K562 (cell line): ENCODE results near the gene DOP1B. TPM values are rescaled to one million over a fixed set of nuclear protein-coding genes. Genes with fewer than 3 reads are reported as not detected.

Experiments used
- ATAC-seq: fragments of 200-7000 bp; cut with Tn5 transposase; 3 replicates; pipeline ENCODE4 v1.9.1; 2020; ENCODE audit warnings: moderate library complexity
- BruUV-seq: library from RNA; stranded (reverse); fragments of 400-500 nt; replicated peaks from 2 replicates; lab custom pipeline; 2021; lab: Mats Ljungman, UMichigan
- CTCF ChIA-PET: fragments of 300-600 bp; formaldehyde crosslinking; extraction: SDS; loops from one replicate; lab custom pipeline; 2021; ENCODE audit warnings: low intra/inter-chr PET ratio; lab: Yijun Ruan, JAX
- POLR2A ChIA-PET: fragments of 300-600, 350-650 bp; sonication (Branson Sonifier 250); formaldehyde crosslinking; extraction: SDS; loops from one replicate; lab custom pipeline; 2021; ENCODE audit warnings: antibody characterized with exemption, inconsistent platforms; lab: Yijun Ruan, JAX
- DNase-seq, 4 experiments: peaks; one replicate each; pipeline versions ENCODE4 v3.0.0 to v3.0.0-alpha.2; 2011 to 2018; ENCODE audit warnings: low spot score in 3 of 4, mixed read lengths in 3 of 4; ENCODE audit errors: extremely low read depth in 1 of 4
- FAIRE-seq: peaks from 2 replicates; lab custom pipeline; 2011; peaks lifted over from hg19 to GRCh38; lab: Jason Lieb, UNC
- H2AFZ ChIP-seq: 2 replicates; pipeline ENCODE4 v1.6.0; 2011; ENCODE audit warnings: low read depth, low read length, control low read depth, inconsistent platforms
- H3K27ac ChIP-seq: fragments of 200-600 bp; 3 replicates; pipeline ENCODE4 v1.8.0; 2011; ENCODE audit warnings: low read depth, mild to moderate bottlenecking, control low read depth, inconsistent platforms, low read length, moderate library complexity, mixed read lengths; ENCODE audit errors: extremely low read depth
- H3K27me3 ChIP-seq, 2 experiments: fragments of 300-600 bp in 1 of 2; 2 replicates in 1 of 2; 3 replicates in 1 of 2; pipeline versions ENCODE4 v1.6.0 to v1.8.0; 2011; ENCODE audit warnings: inconsistent platforms in 2 of 2, low read length in 2 of 2, mild to moderate bottlenecking in 1 of 2, mixed read lengths in 1 of 2, moderate library complexity in 1 of 2; ENCODE audit not compliant: control insufficient read depth in 2 of 2, insufficient read depth in 2 of 2
- H3K36me3 ChIP-seq: fragments of 300-600 bp; 3 replicates; pipeline ENCODE4 v1.8.0; 2011; ENCODE audit warnings: mild to moderate bottlenecking, low read length, inconsistent platforms; ENCODE audit not compliant: control insufficient read depth, insufficient read depth
- H3K4me1 ChIP-seq, 2 experiments: fragments of 200-600 bp in 1 of 2; replicated peaks in 1 of 2; 2 replicates in 1 of 2; 3 replicates in 1 of 2; pipeline versions ENCODE4 v1.5.1 to v1.8.0; 2011; ENCODE audit warnings: inconsistent platforms in 2 of 2, low read length in 2 of 2, mild to moderate bottlenecking in 1 of 2, mixed read lengths in 1 of 2, moderate library complexity in 1 of 2; ENCODE audit not compliant: control insufficient read depth in 2 of 2, insufficient read depth in 2 of 2
- H3K4me2 ChIP-seq: 2 replicates; pipeline ENCODE4 v1.6.1; 2011; ENCODE audit warnings: low read length, control low read depth, inconsistent platforms, mixed read lengths; ENCODE audit not compliant: insufficient read depth
- H3K4me3 ChIP-seq: fragments of 200-600 bp; sonication (generic), shearing (Covaris generic); 2 replicates; pipeline ENCODE4 v1.5.1; 2016; ENCODE audit warnings: control low read depth, inconsistent platforms
- H3K79me2 ChIP-seq: fragments of 200-600 bp; 3 replicates; pipeline ENCODE4 v1.8.0; 2011; ENCODE audit warnings: low read length, inconsistent platforms; ENCODE audit not compliant: control insufficient read depth, insufficient read depth
- H3K9ac ChIP-seq, 2 experiments: 2 replicates each; pipeline versions ENCODE4 v1.6.0 to v1.6.1; 2011; ENCODE audit warnings: low read depth in 2 of 2, low read length in 2 of 2, control low read depth in 1 of 2, inconsistent platforms in 1 of 2, mild to moderate bottlenecking in 1 of 2, mixed read lengths in 1 of 2; ENCODE audit not compliant: insufficient read depth in 1 of 2
- H3K9me1 ChIP-seq: one replicate; pipeline ENCODE4 v1.6.0; 2011; ENCODE audit warnings: inconsistent platforms, mild to moderate bottlenecking, low read length, moderate library complexity; ENCODE audit not compliant: control insufficient read depth, insufficient read depth
- H3K9me3 ChIP-seq: replicated peaks from 2 replicates; pipeline ENCODE4 v1.5.1; 2011; ENCODE audit warnings: low read depth, low read length, inconsistent platforms; ENCODE audit not compliant: control insufficient read depth, insufficient read depth
- H4K20me1 ChIP-seq: replicated peaks from 2 replicates; pipeline ENCODE4 v1.6.1; 2011; ENCODE audit warnings: low read length, inconsistent platforms, mixed read lengths; ENCODE audit not compliant: control insufficient read depth, insufficient read depth
- CUX1 ChIP-seq: fragments of 200-800 bp; sonication (Bioruptor generic); IDR thresholded peaks from 2 replicates; pipeline ENCODE4 v1.6.1; 2016; ENCODE audit warnings: missing genetic modification characterization, missing compliant biosample characterization
- EZH2 ChIP-seq: IDR thresholded peaks from 2 replicates; pipeline ENCODE4 v1.6.1; 2012; ENCODE audit warnings: low read depth, mild to moderate bottlenecking, inconsistent platforms, low read length, borderline replicate concordance
- FOSL1 ChIP-seq: fragments of 200-800 bp; sonication (Bioruptor generic); conservative IDR thresholded peaks from 2 replicates; pipeline ENCODE4 v1.6.1; 2016; ENCODE audit warnings: missing genetic modification characterization, missing compliant biosample characterization
- JUN ChIP-seq, 2 experiments: sonication (generic) in 1 of 2; formaldehyde crosslinking in 1 of 2; IDR thresholded peaks; 2 replicates each; pipeline versions ENCODE4 v1.6.1 to v1.8.0; 2012 to 2022; ENCODE audit warnings: borderline replicate concordance in 2 of 2, mild to moderate bottlenecking in 2 of 2, improper control_type of control experiment in 1 of 2, low read depth in 1 of 2, low read length in 1 of 2, missing genetic modification reagents in 1 of 2
- JUND ChIP-seq, 2 experiments: IDR thresholded peaks; 2 replicates in 1 of 2; 3 replicates in 1 of 2; pipeline ENCODE4 v1.6.1; 2011; ENCODE audit warnings: borderline replicate concordance in 2 of 2, low read depth in 2 of 2, low read length in 2 of 2, improper control_type of control experiment in 1 of 2, missing biosample characterization in 1 of 2, missing genetic modification characterization in 1 of 2, missing genetic modification reagents in 1 of 2
- POLR2A ChIP-seq: fragments of 450-650 bp; conservative IDR thresholded peaks from 2 replicates; pipeline ENCODE4 v1.6.1; 2016
- USF1 ChIP-seq: sonication (generic); formaldehyde crosslinking; IDR thresholded peaks from 2 replicates; pipeline ENCODE4 v1.9.0; 2022; ENCODE audit warnings: mild to moderate bottlenecking, missing genetic modification reagents
- VEZF1 ChIP-seq: fragments of 200-800 bp; sonication (Bioruptor generic); IDR thresholded peaks from 2 replicates; pipeline ENCODE4 v1.6.1; 2017; ENCODE audit warnings: missing genetic modification characterization, missing compliant biosample characterization
- ZNF134 ChIP-seq: fragments of 250-450 bp; sonication (Bioruptor Pico); conservative IDR thresholded peaks from 2 replicates; pipeline ENCODE4 v1.4.0; 2020
- ZNF740 ChIP-seq, 3 experiments: fragments of 200-800 bp in 1 of 3; sonication (Bioruptor generic) in 1 of 3; sonication (generic) in 1 of 3; formaldehyde crosslinking in 1 of 3; IDR thresholded peaks; 2 replicates each; pipeline versions ENCODE4 v1.6.1 to v1.8.0; 2016 to 2022; ENCODE audit warnings: mild to moderate bottlenecking in 2 of 3, missing compliant biosample characterization in 2 of 3, missing genetic modification characterization in 2 of 3, missing genetic modification reagents in 1 of 3
- WGBS: fragments of 100-300 bp; shearing (Covaris generic); methylation state at CpG from one replicate; pipeline ENCODE4 v1.1.6; 2016; ENCODE audit warnings: low coverage, mixed read lengths; ENCODE audit not compliant: insufficient coverage; ENCODE audit errors: missing lambda C conversion rate; 5-methylcytosine and 5-hydroxymethylcytosine counted together
- in situ Hi-C: fragments of 300-500 bp; cut with MboI; formaldehyde crosslinking; loops from 4 replicates; pipeline ENCODE4 v1.15.0; 2018; ENCODE audit warnings: inconsistent platforms, mixed read lengths
- intact Hi-C: fragments of 100-400 bp; cut with micrococcal nuclease; formaldehyde crosslinking; loops from 2 replicates; pipeline ENCODE4 v1.14.2; 2022
- polyA plus RNA-seq, 8 experiments: library from polyadenylated mRNA; depleted of rRNA in 4 of 8; stranded (reverse) in 5 of 8; unstranded in 3 of 8; fragments of >200 nt; fragmentation: Nextera tagmentation in 2 of 8; fragmentation: Illumina TruSeq in 1 of 8; extraction: Ambion mirVana in 2 of 8; extraction: Trizol in 1 of 8; gene quantifications; 2 replicates each; pipeline versions ENCODE4 v1.2.1 to v1.2.3, GENCODE V29; 2011 to 2014; ENCODE audit warnings: inconsistent platforms in 1 of 8, missing spikeins in 1 of 8
- total RNA-seq, 7 experiments: library from RNA; depleted of rRNA in 6 of 7; stranded (reverse); fragments of >200 nt in 6 of 7; fragmentation: Illumina TruSeq in 2 of 7; extraction: Trizol in 2 of 7; gene quantifications; 2 replicates each; pipeline versions ENCODE4 v1.2.1 to v1.2.3, GENCODE V29; 2011 to 2021; ENCODE audit warnings: low replicate concordance in 1 of 7

Gene DOP1B
- total and polyA plus RNA-seq, 9 of the 15 experiments (the other 6 are each of a cell fraction or from before 2014, with no cell fraction given): 0.04 to 2.2 (median 0.68) TPM

- Histone ChIP-seq H3K4me3 (no peak overlapping the region), H2AFZ (no peak overlapping the region), H3K4me1 (peaks cover 0 to 3% of the 10 kb centered on the region in 2 experiments; a peak in 1 of 5 replicates), H3K27ac (no peak overlapping the region), H4K20me1 (peaks cover 8% of the 10 kb centered on the region; the same call in 1 of the 2 replicates), H3K27me3 (peaks cover 38 to 71% of the 10 kb centered on the region in 2 experiments), H3K4me2 (no peak overlapping the region), H3K9ac (no peak overlapping the region), H3K9me3 (no peaks in the 10 kb centered on the region; the same call in 1 of the 2 replicates), H3K79me2 (no peaks in the 10 kb centered on the region), H3K36me3 (no peaks in the 10 kb centered on the region), H3K9me1 (no peaks in the 10 kb centered on the region)
- no TSS peak for BruUV-seq
- in situ Hi-C loops: no loop called here
- 0% methylated on average over 1 of the region's 1 CpG for WGBS
- ChIA-PET POLR2A (interaction anchor here (0.5 to 1.9 kb wide), 2 partner anchors 15 to 70 kb away, joined by 3 to 4 read pairs; no protein-coding TSS in a partner anchor), CTCF (no interaction called here)
- DNase-seq: peak in 1 of 4 experiments; percentile 24
- peak; percentile 57; the same call in 1 of the 3 replicates for ATAC-seq
- intact Hi-C loops: no loop called here
- no peak for FAIRE-seq
- TF ChIP-seq POLR2A: no peak
- TF ChIP-seq CUX1 (CRISPR knock-in tag): no peak
- 0 out of 2 replicates have a peak, but pooled peaks have one; percentile 37 for TF ChIP-seq JUN (IDR thresholded peaks at IDR 0.05; ENCODE audit: borderline replicate concordance, low read depth, low read length)
- TF ChIP-seq JUN (CRISPR knock-in tag; IDR thresholded peaks at IDR 0.05; ENCODE audit: borderline replicate concordance): no peak
- peak; percentile 79 for TF ChIP-seq ZNF134
- peak; percentile 85 for TF ChIP-seq VEZF1 (CRISPR knock-in tag)
- TF ChIP-seq JUND (IDR thresholded peaks at IDR 0.05; ENCODE audit: borderline replicate concordance, low read depth, low read length): peak; percentile 49; the same call in 1 of the 2 replicates
- TF ChIP-seq JUND (tag; IDR thresholded peaks at IDR 0.05; ENCODE audit: borderline replicate concordance, low read depth, low read length): 0 out of 3 replicates have a peak, but pooled peaks have one; percentile 25
- no peak for TF ChIP-seq EZH2
- TF ChIP-seq FOSL1 (tag): peak; percentile 73
- 0 out of 2 replicates have a peak, but pooled peaks have one; percentile 37 for TF ChIP-seq ZNF740 (CRISPR knock-in tag; IDR thresholded peaks at IDR 0.05)
- TF ChIP-seq ZNF740 (tag; IDR thresholded peaks at IDR 0.05): no peak
- peak; percentile 47 for TF ChIP-seq USF1 (CRISPR knock-in tag)
Observed at GRCh38 chr21:36203603-36203889, 46.9 kb downstream of the DOP1B start.
